PC-9 (cell line): ENCODE results near the gene ACOX1.

Experiments
- CTCF ChIP-seq: fragments of 200-600 bp; sonication (generic); conservative IDR thresholded peaks from 2 replicates; pipeline ENCODE4 v1.6.1; 2017; ENCODE audit warnings: mixed run types, antibody characterized with exemption, mild to moderate bottlenecking, moderate library complexity
- EZH2 ChIP-seq: fragments of 200-600 bp; sonication (generic); IDR thresholded peaks from 2 replicates; pipeline ENCODE4 v1.8.0; 2017; ENCODE audit warnings: antibody characterized with exemption, low read depth

GRCh38 chr17:76024353-76024752 lies 45.4 kb upstream of the ACOX1 start:
- TF ChIP-seq CTCF (no peak), EZH2 (no peak)
